HG02970 (cell line): ENCODE data around the gene WDR20.
"Not testable (repeated sequence)": the region's sequence is repeated elsewhere in the genome, so short reads cannot be mapped to it uniquely, and the experiment has no call there.

Source experiments
- ATAC-seq: cut with Tn5 transposase; IDR thresholded peaks from one replicate; pipeline ENCODE4 v1.9.1; 2021; ENCODE audit warnings: mild to moderate bottlenecking, moderate library complexity, moderate number of reproducible peaks; ENCODE audit not compliant: unreplicated experiment, low FRiP score

WDR20 gene

GRCh38 chr14:102131741-102132140 is 8.0 kb upstream of the WDR20 start:
- no peak for ATAC-seq

GRCh38 chr14:102134021-102134420 is 5.7 kb upstream of the WDR20 start:
- not testable (repeated sequence) for ATAC-seq

GRCh38 chr14:102134719-102135118 is 5.0 kb upstream of the WDR20 start:
- ATAC-seq = not testable (repeated sequence)

GRCh38 chr14:102135456-102135855 is 4.2 kb upstream of the WDR20 start:
- ATAC-seq = not testable (repeated sequence)

GRCh38 chr14:102138535-102138934 is 1.2 kb upstream of the WDR20 start:
- ATAC-seq = no peak

- no peak for ATAC-seq
Observed at GRCh38 chr14:102138961-102139285, 774 bp upstream of the WDR20 start.

GRCh38 chr14:102140027-102140749 is 491 bp downstream of the WDR20 start:
- ATAC-seq = peak; percentile 27

- no peak for ATAC-seq
Observed at GRCh38 chr14:102140750-102141145, 1.1 kb downstream of the WDR20 start.

- no peak for ATAC-seq
Observed at GRCh38 chr14:102141797-102142196, 2.1 kb downstream of the WDR20 start.

GRCh38 chr14:102144914-102145313 is 5.2 kb downstream of the WDR20 start:
- no peak for ATAC-seq

GRCh38 chr14:102145395-102145794 is 5.7 kb downstream of the WDR20 start:
- ATAC-seq = no peak

- no peak for ATAC-seq
Observed at GRCh38 chr14:102146423-102146822, 6.7 kb downstream of the WDR20 start.

- ATAC-seq = no peak
Observed at GRCh38 chr14:102150083-102150482, 10.4 kb downstream of the WDR20 start.

GRCh38 chr14:102150744-102151143 is 11.0 kb downstream of the WDR20 start:
- ATAC-seq = no peak

GRCh38 chr14:102151411-102151810 is 11.7 kb downstream of the WDR20 start:
- not testable (repeated sequence) for ATAC-seq

- ATAC-seq = no peak
Observed at GRCh38 chr14:102154121-102154520, 14.4 kb downstream of the WDR20 start.

- no peak for ATAC-seq
Observed at GRCh38 chr14:102154821-102155549, 15.3 kb downstream of the WDR20 start.

- no peak for ATAC-seq
Observed at GRCh38 chr14:102157346-102157745, 17.6 kb downstream of the WDR20 start.

- ATAC-seq = no peak
Observed at GRCh38 chr14:102158797-102159196, 19.1 kb downstream of the WDR20 start.

- ATAC-seq = no peak
Observed at GRCh38 chr14:102159841-102160240, 20.1 kb downstream of the WDR20 start.

- ATAC-seq = no peak
Observed at GRCh38 chr14:102162487-102162886, 22.8 kb downstream of the WDR20 start.

- ATAC-seq = no peak
Observed at GRCh38 chr14:102164241-102164641, 24.5 kb downstream of the WDR20 start.
